Measurements from ENCODE around the gene CDH15. TPM values are rescaled to one million over a fixed set of nuclear protein-coding genes. Genes with fewer than 3 reads are reported as not detected.

CDH15 gene
- total and polyA plus RNA-seq, 2 donors (not counting 1 experiment from before 2014, with no cell fraction given) = not detected

DNA sequence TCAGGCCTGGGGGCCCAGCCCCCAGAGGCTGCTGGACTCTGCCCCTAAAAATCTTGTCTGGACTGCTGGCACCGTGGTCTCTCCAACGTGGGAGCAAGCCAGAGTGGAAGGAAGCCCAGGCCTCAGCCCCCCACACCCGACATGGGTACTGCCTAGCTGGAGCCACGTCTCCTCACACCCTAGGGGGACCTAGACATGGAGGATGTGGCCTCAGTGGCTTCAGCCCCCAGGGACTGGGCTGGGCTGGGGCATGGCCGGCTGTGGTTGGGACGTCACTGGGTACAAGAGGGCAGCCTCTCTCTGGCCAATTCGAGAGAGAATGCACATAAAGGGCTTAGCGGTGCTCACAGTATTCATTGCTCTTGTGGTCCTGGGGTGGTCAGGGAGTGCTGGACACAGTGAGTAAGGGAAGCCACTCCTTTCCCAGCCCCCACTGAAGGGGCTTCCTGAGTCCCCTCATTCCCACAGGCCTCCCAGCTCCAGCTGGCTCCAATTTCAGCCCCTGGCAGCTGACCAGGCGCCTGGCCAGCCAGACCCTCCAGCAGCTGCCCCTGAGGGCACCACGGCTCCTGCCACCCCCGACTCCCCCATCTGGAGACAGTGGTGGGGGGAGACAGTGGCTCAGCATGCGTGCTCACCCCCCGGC, 1.1 kb downstream of the CDH15 start:
- Histone ChIP-seq H3K79me2 (ENCODE audit: control insufficient read depth, insufficient read depth, low read length) (peaks cover 6% of the 10 kb centered on the region), H3K27me3 (replicated peaks in 1 of 4; ENCODE audit: control extremely low read depth in 1 of 4, control insufficient read depth in 3 of 4, insufficient read depth in 4 of 4, low read length in 3 of 4) (peaks cover 0 to 31% (median 13%) of the 10 kb centered on the region in 4 experiments), H4K20me1 (ENCODE audit: control insufficient read depth, insufficient read depth, low read length, poor library complexity, severe bottlenecking) (peaks cover 29% of the 10 kb centered on the region), H3K4me2 (replicated peaks; ENCODE audit: low read depth, low read length, poor library complexity, severe bottlenecking) (no peak overlapping the region), H3K27ac (ENCODE audit: low read length in 2 of 2) (no peak overlapping the region), H3K9ac (ENCODE audit: low read length) (no peak overlapping the region), H3K4me3 (ENCODE audit: control extremely low read depth in 1 of 5, extremely low read depth in 1 of 5, insufficient read depth in 1 of 5, low read depth in 2 of 5, low read length in 4 of 5) (no peak overlapping the region), H2AFZ (ENCODE audit: insufficient read depth, low read depth, low read length, poor library complexity, severe bottlenecking) (no peak overlapping the region), H3K4me1 (ENCODE audit: control insufficient read depth in 2 of 2, insufficient read depth in 2 of 2, low read length in 2 of 2) (peaks cover 21 to 31% of the 10 kb centered on the region in 2 donors), H3K36me3 (replicated peaks in 1 of 2; ENCODE audit: control extremely low read depth in 1 of 2, control insufficient read depth in 1 of 2, extremely low read depth in 1 of 2, insufficient read depth in 2 of 2, low read length in 1 of 2) (no peaks in the 10 kb centered on the region), H3K9me3 (ENCODE audit: control extremely low read depth in 1 of 3, control insufficient read depth in 2 of 3, insufficient read depth in 1 of 3, low read length in 2 of 3) (peaks cover 0 to 5% (median 0%) of the 10 kb centered on the region in 3 donors)
- H3K4me3 Mint-ChIP-seq = peak overlapping the region; percentile 47
- H3K27me3 Mint-ChIP-seq = peaks cover 4% of the 10 kb centered on the region
- H3K9me3 Mint-ChIP-seq (ENCODE audit: insufficient read depth) = no peaks in the 10 kb centered on the region
- intact Hi-C loops (cut with micrococcal nuclease) = no loop called here
- DNase-seq (no peak), ATAC-seq (ENCODE audit: low read depth) (no peak)
- H3K4me1 Mint-ChIP-seq = peaks cover 16% of the 10 kb centered on the region
- ChIA-PET POLR2A (no interaction called here), CTCF (interaction anchor here (0.7 kb wide), 1 partner anchor 435 kb away, joined by 3 read pairs; no protein-coding TSS in a partner anchor)
- H3K27ac Mint-ChIP-seq = no peak overlapping the region
- 84% methylated on average over 11 of the region's 13 CpGs for WGBS (ENCODE audit: insufficient coverage)
- TF ChIP-seq EZH2 (IDR thresholded peaks at IDR 0.05; ENCODE audit: borderline replicate concordance, insufficient read depth, low read depth, low read length, poor library complexity, severe bottlenecking) = no peak
- TF ChIP-seq, protein P1, sequence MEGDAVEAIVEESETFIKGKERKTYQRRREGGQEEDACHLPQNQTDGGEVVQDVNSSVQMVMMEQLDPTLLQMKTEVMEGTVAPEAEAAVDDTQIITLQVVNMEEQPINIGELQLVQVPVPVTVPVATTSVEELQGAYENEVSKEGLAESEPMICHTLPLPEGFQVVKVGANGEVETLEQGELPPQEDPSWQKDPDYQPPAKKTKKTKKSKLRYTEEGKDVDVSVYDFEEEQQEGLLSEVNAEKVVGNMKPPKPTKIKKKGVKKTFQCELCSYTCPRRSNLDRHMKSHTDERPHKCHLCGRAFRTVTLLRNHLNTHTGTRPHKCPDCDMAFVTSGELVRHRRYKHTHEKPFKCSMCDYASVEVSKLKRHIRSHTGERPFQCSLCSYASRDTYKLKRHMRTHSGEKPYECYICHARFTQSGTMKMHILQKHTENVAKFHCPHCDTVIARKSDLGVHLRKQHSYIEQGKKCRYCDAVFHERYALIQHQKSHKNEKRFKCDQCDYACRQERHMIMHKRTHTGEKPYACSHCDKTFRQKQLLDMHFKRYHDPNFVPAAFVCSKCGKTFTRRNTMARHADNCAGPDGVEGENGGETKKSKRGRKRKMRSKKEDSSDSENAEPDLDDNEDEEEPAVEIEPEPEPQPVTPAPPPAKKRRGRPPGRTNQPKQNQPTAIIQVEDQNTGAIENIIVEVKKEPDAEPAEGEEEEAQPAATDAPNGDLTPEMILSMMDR (IDR thresholded peaks at IDR 0.05) = no peak

DNA sequence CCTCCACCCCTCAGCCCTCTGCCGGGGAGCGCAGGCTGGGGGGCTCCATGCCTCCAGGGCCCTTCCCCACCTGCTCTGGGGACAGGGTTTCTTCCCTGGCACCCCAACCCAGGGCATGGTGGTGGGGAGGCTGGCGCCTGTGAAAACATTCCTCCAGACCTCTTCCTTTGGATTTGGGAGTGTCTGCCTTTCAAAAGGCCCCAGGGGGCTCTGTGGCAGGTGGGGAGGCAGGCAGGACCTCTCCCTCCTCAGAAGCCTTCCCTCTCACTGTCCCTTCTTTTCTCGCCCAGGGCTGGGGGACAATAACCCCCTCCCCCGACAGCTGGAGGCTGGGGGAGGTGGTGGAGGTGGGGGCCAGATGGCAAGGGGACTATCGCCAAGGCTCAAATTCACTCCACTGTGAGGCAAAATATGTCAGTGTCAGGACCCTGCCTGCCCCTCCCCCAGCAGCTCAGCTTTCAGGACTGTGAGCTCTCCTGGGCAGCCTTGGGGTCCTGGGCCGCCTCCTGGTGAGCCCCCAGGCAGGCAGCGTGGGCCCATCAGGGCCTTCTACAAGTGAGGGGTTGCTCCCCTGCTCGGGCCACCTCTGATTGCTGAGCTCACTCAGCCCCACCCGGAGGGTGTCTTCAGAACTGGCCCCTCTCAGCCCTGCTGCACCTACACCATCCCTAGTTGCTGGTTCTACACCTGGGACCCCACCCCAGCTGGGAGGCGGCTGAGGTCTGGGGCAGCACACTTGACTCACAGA, 1.8 kb downstream of the CDH15 start:
- no peak overlapping the region for H3K4me3 Mint-ChIP-seq
- TF ChIP-seq, protein P1 (IDR thresholded peaks at IDR 0.05) = no peak
- TF ChIP-seq EZH2 (IDR thresholded peaks at IDR 0.05; ENCODE audit: borderline replicate concordance, insufficient read depth, low read depth, low read length, poor library complexity, severe bottlenecking) = no peak
- POLR2A ChIA-PET = no interaction called here
- Histone ChIP-seq H3K36me3 (replicated peaks in 1 of 2; ENCODE audit: control extremely low read depth in 1 of 2, control insufficient read depth in 1 of 2, extremely low read depth in 1 of 2, insufficient read depth in 2 of 2, low read length in 1 of 2) (no peaks in the 10 kb centered on the region), H3K4me1 (ENCODE audit: control insufficient read depth in 2 of 2, insufficient read depth in 2 of 2, low read length in 2 of 2) (peaks cover 19 to 28% of the 10 kb centered on the region in 2 donors), H3K9me3 (ENCODE audit: control extremely low read depth in 1 of 3, control insufficient read depth in 2 of 3, insufficient read depth in 1 of 3, low read length in 2 of 3) (peaks cover 0 to 5% (median 0%) of the 10 kb centered on the region in 3 donors), H2AFZ (ENCODE audit: insufficient read depth, low read depth, low read length, poor library complexity, severe bottlenecking) (no peak overlapping the region), H3K27ac (ENCODE audit: low read length in 2 of 2) (no peak overlapping the region), H3K4me2 (replicated peaks; ENCODE audit: low read depth, low read length, poor library complexity, severe bottlenecking) (no peak overlapping the region), H3K27me3 (replicated peaks in 1 of 4; ENCODE audit: control extremely low read depth in 1 of 4, control insufficient read depth in 3 of 4, insufficient read depth in 4 of 4, low read length in 3 of 4) (peaks cover 0 to 26% (median 11%) of the 10 kb centered on the region in 4 experiments), H3K9ac (ENCODE audit: low read length) (no peak overlapping the region), H3K79me2 (ENCODE audit: control insufficient read depth, insufficient read depth, low read length) (peaks cover 4% of the 10 kb centered on the region), H3K4me3 (ENCODE audit: control extremely low read depth in 1 of 5, extremely low read depth in 1 of 5, insufficient read depth in 1 of 5, low read depth in 2 of 5, low read length in 4 of 5) (no peak overlapping the region), H4K20me1 (ENCODE audit: control insufficient read depth, insufficient read depth, low read length, poor library complexity, severe bottlenecking) (peaks cover 22% of the 10 kb centered on the region)
- WGBS (ENCODE audit: insufficient coverage) = 84% methylated on average over 7 of the region's 11 CpGs
- intact Hi-C loops (cut with micrococcal nuclease) = no loop called here
- H3K27me3 Mint-ChIP-seq = peaks cover 4% of the 10 kb centered on the region
- H3K9me3 Mint-ChIP-seq (ENCODE audit: insufficient read depth) = no peaks in the 10 kb centered on the region
- ATAC-seq (ENCODE audit: low read depth) = no peak
- H3K4me1 Mint-ChIP-seq = peaks cover 14% of the 10 kb centered on the region
- H3K27ac Mint-ChIP-seq = no peak overlapping the region
- CTCF ChIA-PET = interaction anchor here (0.7 to 1.0 kb wide), 2 partner anchors 433 to 436 kb away, joined by 3 read pairs; no protein-coding TSS in a partner anchor
- no peak for DNase-seq
